Activated naive CD4-positive, alpha-beta T cell treated with anti-CD3 and anti-CD28 coated beads, Interleukin-2, amount 10 ng/mL, durations not matched to agents 7 days and 5 days (primary cell): ENCODE measurements around the gene PLPP3.
"Not testable (repeated sequence)": the region's sequence is repeated elsewhere in the genome, so short reads cannot be mapped to it uniquely, and the experiment has no call there.

Source experiments
- CTCF ChIA-PET: fragments of 350-600 bp; sonication (Branson Sonifier 250); formaldehyde crosslinking; loops from one replicate; lab custom pipeline; 2021; ENCODE audit warnings: antibody characterized with exemption; lab: Charles Lee
- DNase-seq: peaks from one replicate; pipeline ENCODE4 v3.0.0-alpha.2; 2020
- H3K27ac Mint-ChIP-seq: one replicate; pipeline ENCODE4 v1.8.0; 2021; ENCODE audit warnings: mild to moderate bottlenecking, moderate library complexity, mixed read lengths
- H3K27me3 Mint-ChIP-seq: one replicate; pipeline ENCODE4 v1.8.0; 2021; ENCODE audit warnings: mild to moderate bottlenecking, mixed read lengths
- H3K36me3 Mint-ChIP-seq: one replicate; pipeline ENCODE4 v1.8.0; 2021; ENCODE audit warnings: mixed read lengths
- H3K4me1 Mint-ChIP-seq: one replicate; pipeline ENCODE4 v1.8.0; 2021; ENCODE audit warnings: mixed read lengths
- H3K4me3 Mint-ChIP-seq: one replicate; pipeline ENCODE4 v1.8.0; 2021; ENCODE audit warnings: mild to moderate bottlenecking, moderate library complexity, mixed read lengths
- H3K9me3 Mint-ChIP-seq: one replicate; pipeline ENCODE4 v1.8.0; 2021; ENCODE audit warnings: mixed read lengths

The PLPP3 gene

DNA sequence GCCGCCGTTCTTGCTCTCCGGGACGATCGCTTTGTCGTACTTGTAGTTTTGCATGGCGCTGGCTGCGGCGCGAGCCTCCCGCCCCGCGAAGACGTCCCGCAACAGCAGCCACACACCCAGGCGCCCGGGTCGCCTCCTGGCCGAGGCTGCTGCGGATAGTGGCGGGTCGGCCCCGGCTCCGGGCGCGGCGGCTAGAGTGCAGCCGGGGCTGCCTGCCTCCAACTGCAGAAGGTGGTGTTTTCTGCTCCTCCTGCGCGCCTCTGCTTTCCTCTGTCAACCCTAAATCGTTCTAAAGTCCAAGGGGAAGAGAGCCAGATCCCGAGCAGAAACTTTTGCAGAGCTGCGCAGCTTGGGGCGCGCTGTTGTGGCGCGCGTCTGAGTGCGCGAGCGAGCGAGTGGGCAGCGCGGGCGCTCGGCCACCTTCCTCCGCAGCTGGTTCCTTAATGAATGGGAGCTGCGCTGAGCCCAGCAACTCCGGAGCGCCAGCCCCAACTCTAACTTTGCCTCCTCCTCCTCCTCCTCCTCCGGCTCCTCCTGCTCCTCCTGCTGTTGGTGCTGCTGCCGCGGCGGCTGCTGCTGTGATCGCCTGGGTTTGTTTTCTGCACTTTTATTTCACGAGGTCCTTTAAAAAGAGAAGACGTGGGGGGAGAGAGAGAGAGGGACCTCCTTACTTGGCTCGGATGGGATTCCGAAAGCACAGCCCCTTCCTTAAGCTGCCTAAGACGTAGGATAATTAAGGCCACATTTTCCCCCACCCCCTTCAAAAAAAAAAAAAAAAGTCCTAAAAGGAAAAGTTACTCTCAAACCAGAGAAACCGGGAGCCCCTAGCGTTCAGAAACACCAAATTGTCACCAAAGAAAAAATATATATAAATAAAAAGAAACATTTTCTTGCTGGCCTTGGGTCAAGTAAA, at the start of gene PLPP3:
TSS of gene PLPP3 (minus strand) at position 601 of the 913 bp plus-strand sequence. CDS start at position 54, 547 bp downstream.
- Mint-ChIP-seq H3K4me3 (peak within 1 kb of the TSS; percentile 72), H3K36me3 (no peaks in the 10 kb centered on the region), H3K9me3 (no peaks in the 10 kb centered on the region), H3K27me3 (peaks cover 48% of the 10 kb centered on the region), H3K4me1 (peaks cover 6% of the 10 kb centered on the region), H3K27ac (no peak within 1 kb of the TSS)
- CTCF ChIA-PET = no interaction called here
- DNase-seq = peak; percentile 25

DNA sequence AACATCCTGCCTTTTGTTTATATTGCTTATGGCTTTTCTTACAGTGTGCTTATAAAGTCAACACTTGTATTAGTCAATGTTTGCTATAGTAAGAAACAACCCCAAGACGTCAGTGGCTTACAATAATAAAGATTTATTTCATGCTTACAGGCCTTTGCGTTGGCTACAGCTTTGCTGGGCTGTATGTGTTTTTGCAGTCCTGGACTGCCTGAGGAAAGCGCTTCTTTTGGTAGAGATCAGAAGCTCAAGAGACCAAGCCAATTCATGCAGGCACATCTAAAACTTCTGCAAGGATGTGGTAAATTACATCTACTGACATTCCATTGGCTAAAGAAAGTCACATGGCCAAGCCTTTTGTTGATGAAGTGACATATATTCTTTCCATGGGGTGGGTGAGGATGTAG, 48.3 kb upstream of the PLPP3 start:
- no peak overlapping the region for H3K27ac Mint-ChIP-seq
- CTCF ChIA-PET = no interaction called here
- no peak for DNase-seq
- no peaks in the 10 kb centered on the region for H3K36me3 Mint-ChIP-seq
- peaks cover 4% of the 10 kb centered on the region for H3K27me3 Mint-ChIP-seq
- no peaks in the 10 kb centered on the region for H3K4me1 Mint-ChIP-seq
- H3K4me3 Mint-ChIP-seq = no peak overlapping the region
- no peaks in the 10 kb centered on the region for H3K9me3 Mint-ChIP-seq

DNA sequence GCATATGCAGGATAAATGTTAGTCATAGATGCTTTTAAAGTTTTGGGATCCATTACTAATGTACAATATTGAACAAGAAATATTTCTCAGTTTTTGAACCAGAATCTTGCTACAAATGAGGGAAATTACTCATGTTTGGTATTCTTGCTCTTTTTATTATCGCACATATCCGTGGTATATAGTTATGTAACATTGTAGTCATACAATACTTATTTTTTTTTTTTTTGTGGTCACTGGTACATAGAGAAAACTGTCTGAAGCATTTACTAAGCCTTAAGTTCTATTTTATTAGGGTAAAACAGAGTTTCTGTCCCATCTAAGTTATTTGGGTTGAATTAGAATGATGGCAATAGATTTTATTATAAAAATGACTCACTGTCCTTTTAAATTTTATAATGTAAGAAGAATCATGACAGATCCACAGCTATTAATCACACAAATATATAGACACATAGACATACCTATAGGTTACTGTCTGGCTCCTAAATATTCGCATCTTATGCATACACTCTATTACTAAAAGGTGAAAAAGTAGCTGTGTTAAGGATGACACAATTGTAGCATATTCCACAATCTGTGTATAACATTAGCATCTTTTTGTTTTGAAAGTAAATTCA, 47.8 kb upstream of the PLPP3 start:
- CTCF ChIA-PET = no interaction called here
- H3K9me3 Mint-ChIP-seq = no peaks in the 10 kb centered on the region
- no peak overlapping the region for H3K4me3 Mint-ChIP-seq
- peaks cover 4% of the 10 kb centered on the region for H3K27me3 Mint-ChIP-seq
- no peaks in the 10 kb centered on the region for H3K4me1 Mint-ChIP-seq
- no peak for DNase-seq
- no peaks in the 10 kb centered on the region for H3K36me3 Mint-ChIP-seq
- no peak overlapping the region for H3K27ac Mint-ChIP-seq

DNA sequence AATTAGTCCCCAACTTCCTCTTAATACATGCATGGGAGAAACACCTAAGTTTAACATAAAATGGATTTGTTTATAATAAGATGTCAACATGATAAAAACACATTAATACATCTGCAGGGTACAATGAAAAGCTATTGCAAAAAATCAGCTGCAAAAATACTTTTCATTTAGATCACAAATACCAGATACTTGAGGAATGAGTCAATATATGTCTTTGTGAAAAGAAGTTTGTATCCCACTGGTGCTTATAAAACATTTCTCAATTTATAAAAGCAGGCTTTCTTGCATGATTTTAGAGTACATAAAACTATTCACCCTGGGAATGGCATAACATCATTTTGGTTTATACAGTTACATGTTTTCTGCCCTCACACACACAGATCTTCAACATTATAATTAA, 47.2 kb upstream of the PLPP3 start:
- Mint-ChIP-seq H3K27me3 (peaks cover 4% of the 10 kb centered on the region), H3K27ac (no peak overlapping the region), H3K9me3 (no peaks in the 10 kb centered on the region), H3K36me3 (no peaks in the 10 kb centered on the region), H3K4me1 (no peaks in the 10 kb centered on the region), H3K4me3 (no peak overlapping the region)
- CTCF ChIA-PET = no interaction called here
- no peak for DNase-seq

DNA sequence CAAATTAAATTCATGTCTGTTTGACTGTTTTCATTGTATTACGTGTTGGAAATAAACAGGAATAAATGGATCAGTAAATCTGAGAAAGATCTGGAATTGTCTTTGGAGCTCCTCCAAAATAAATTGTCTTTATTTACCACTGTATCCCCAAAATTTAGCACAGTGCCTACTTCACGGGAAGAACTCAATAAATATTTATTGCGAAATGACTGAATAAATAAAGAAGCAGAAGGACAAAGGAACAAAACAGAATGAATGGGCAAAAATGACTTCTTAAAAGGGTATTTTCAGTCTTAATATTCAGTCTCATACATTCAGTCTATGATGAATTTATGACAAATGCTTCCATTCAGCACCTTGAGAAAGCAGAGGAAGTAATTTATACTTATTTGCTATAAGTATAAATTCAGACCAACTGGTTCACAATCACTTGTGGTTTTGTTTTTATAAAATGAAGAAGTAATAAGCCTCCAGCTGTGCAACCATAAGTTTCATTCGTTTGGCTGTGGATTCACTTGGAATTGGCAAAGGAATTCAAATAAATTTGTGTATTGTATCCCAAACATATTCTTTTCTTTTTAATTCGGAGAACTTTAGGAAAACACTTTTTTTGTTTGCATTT, 46.6 kb upstream of the PLPP3 start:
- H3K4me3 Mint-ChIP-seq = no peak overlapping the region
- CTCF ChIA-PET = no interaction called here

DNA sequence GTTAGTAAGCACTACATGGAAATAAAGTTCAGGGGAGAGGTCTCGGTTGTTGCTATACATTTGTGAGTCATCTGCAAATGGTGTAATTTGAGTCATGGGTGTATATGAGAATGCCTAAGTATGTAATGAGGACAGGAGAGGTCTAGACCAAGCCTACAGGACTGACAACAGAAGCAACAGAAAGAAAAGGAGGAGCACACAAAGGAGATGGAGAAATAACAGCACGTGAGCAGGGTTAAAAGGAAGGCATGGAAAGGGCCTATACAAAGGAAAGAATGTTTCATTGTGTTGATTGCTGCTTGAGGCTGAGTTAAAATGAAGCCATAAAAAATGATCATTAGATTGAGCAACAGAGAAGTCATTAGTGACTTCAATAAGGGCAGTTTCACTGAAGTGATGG, 37.8 kb upstream of the PLPP3 start:
- Mint-ChIP-seq H3K27ac (no peak overlapping the region), H3K4me1 (no peaks in the 10 kb centered on the region), H3K27me3 (no peaks in the 10 kb centered on the region), H3K36me3 (no peaks in the 10 kb centered on the region), H3K4me3 (no peak overlapping the region), H3K9me3 (peaks cover 3% of the 10 kb centered on the region)
- no peak for DNase-seq
- CTCF ChIA-PET = no interaction called here

More for the DNA sequence above, 46.6 kb upstream of the PLPP3 start:
- no peak overlapping the region for H3K27ac Mint-ChIP-seq
- DNase-seq = no peak
- H3K9me3 Mint-ChIP-seq = no peaks in the 10 kb centered on the region
- H3K4me1 Mint-ChIP-seq = no peaks in the 10 kb centered on the region
- peaks cover 4% of the 10 kb centered on the region for H3K27me3 Mint-ChIP-seq
- no peaks in the 10 kb centered on the region for H3K36me3 Mint-ChIP-seq

DNA sequence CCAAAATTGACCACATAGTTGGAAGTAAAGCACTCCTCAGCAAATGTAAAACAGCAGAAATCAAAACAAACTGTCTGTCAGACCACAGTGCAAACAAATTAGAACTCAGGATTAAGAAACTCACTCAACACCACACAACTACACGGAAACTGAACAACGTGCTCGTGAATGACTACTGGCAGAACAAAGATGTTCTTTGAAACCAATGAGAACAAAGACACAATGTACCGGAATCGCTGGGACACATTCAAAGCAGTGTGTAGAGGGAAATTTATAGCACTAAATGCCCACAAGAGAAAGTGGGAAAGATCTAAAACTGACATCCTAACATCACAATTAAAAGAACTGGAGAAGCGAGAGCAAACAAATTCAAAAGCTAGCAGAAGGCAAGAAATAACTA, 31.4 kb upstream of the PLPP3 start:
- H3K4me1 Mint-ChIP-seq, H3K27ac Mint-ChIP-seq, CTCF ChIA-PET, H3K27me3 Mint-ChIP-seq, H3K36me3 Mint-ChIP-seq, H3K9me3 Mint-ChIP-seq, H3K4me3 Mint-ChIP-seq, DNase-seq: not testable (repeated sequence)

DNA sequence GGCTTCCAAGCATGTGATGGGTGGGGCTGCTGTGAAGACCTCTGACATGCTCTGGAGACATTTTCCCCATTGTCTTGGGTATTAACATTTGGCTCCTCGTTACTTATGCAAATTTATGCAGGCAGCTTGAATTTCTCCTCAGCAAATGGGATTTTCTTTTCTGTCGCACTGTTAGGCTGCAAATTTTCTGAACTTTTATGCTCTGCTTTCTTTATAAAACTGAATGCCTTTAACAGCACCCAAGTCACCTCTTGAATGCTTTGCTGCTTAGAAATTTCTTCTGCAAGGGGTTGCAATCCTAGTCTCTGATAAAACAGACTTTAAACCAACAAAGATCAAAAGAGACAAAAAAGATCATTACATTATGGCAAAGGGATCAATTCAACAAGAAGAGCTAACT, 30.7 kb upstream of the PLPP3 start:
- H3K9me3 Mint-ChIP-seq, H3K4me1 Mint-ChIP-seq, DNase-seq, H3K4me3 Mint-ChIP-seq, H3K27ac Mint-ChIP-seq, H3K36me3 Mint-ChIP-seq, CTCF ChIA-PET, H3K27me3 Mint-ChIP-seq: not testable (repeated sequence)

DNA sequence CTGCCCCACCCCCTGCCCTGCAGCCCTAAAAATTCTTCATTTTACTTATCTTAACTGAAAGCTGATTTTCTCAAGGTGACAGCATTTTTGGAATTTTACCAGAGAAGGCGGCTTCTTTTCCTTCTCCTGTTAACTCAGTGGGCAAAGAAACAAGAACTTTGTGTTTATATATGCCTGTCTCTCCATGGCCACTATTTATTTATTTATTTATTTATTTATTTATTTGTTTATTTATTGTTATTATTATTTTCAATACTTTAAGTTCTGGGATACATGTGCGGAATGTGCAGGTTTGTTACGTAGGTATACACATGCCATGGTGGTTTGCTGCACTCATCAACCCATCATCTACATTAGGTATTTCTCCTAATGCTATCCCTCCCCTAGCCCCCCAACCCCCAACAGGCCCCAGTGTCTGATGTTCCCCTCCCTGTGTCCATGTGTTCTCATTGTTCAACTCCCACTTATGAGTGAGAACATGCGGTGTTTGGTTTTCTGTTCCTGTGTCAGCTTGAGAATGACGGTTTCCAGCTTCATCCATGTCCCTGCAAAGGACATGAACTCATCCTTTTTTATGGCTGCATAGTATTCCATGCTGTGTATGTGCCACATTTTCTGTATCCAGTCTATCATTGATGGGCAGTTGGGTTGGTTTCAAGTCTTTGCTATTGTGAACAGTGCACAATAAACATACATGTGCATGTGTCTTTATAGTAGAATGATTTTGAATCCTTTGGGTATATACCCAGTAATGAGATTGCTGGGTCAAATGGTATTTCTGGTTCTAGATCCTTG, 16.2 kb upstream of the PLPP3 start:
- H3K36me3 Mint-ChIP-seq, H3K4me1 Mint-ChIP-seq, H3K9me3 Mint-ChIP-seq, H3K4me3 Mint-ChIP-seq, CTCF ChIA-PET, H3K27me3 Mint-ChIP-seq, DNase-seq, H3K27ac Mint-ChIP-seq: not testable (repeated sequence)

DNA sequence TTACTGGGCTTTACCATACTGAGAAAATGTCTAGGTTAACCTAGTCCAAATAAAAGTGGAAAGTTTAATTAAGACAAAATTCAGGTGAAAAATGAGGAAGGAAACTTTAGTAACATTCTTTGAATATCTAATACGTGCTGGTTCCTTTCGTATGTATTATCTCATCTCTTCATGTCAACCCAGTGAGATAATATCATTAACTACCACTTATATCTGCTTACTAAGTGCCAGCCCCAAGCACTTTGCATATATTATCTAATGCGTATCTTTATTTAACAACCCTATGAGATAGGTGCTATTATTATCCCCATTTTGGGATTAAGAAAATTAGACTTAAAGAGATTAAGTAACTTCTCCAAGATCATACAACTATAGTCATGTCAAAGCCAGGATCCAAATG, 12.5 kb upstream of the PLPP3 start:
- no peaks in the 10 kb centered on the region for H3K4me1 Mint-ChIP-seq
- no peak for DNase-seq
- CTCF ChIA-PET = no interaction called here
- no peaks in the 10 kb centered on the region for H3K27me3 Mint-ChIP-seq
- no peak overlapping the region for H3K4me3 Mint-ChIP-seq
- H3K27ac Mint-ChIP-seq = no peak overlapping the region
- no peaks in the 10 kb centered on the region for H3K36me3 Mint-ChIP-seq
- H3K9me3 Mint-ChIP-seq = peaks cover 10% of the 10 kb centered on the region

DNA sequence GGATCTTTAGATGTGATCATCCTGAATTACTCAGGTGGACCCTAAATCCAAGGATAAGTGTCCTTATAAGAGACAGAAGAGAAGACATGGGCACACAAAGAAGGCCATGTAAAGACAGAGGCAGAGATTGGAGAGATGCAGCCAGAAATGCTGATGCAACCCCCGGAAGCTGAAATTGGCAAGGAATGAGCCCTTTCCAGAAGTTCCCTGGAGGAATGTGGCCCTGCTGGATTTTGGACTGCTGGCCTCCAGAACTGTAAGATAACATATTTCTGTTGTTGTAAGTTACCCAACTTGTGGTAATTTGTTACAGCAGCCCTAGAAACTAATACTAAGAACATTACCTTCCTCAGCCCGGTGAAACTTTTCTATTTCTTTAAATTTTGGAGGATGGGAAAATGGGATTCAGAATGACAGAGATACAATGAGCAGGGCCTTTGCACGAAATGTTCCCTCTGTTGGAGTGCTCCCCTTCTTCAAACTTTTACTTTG, 11.2 kb upstream of the PLPP3 start:
- CTCF ChIA-PET = no interaction called here
- peaks cover 4% of the 10 kb centered on the region for H3K9me3 Mint-ChIP-seq
- no peaks in the 10 kb centered on the region for H3K27me3 Mint-ChIP-seq
- H3K27ac Mint-ChIP-seq = no peak overlapping the region
- no peaks in the 10 kb centered on the region for H3K36me3 Mint-ChIP-seq
- H3K4me1 Mint-ChIP-seq = no peaks in the 10 kb centered on the region
- DNase-seq = no peak
- H3K4me3 Mint-ChIP-seq = no peak overlapping the region

DNA sequence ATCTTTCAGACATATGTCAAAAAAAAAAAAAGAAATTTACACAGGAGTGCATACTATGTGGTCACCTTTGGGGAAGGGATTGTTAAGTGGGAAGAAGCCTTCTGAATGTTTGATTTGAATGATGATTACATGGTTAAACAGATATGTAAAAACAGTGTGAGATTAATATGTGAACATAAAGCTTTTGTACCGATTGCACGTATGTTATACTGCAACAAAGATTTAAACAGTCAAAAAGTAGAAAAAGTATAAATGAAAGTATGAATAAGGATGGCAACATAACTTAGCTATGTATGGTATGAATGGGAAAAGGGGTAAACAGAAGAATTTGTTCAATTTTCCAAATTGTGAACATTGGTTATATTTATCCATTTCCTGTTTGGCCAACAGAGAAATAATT, 10.0 kb upstream of the PLPP3 start:
- no peak overlapping the region for H3K27ac Mint-ChIP-seq
- no peak for DNase-seq
- no peak overlapping the region for H3K4me3 Mint-ChIP-seq
- H3K4me1 Mint-ChIP-seq = no peaks in the 10 kb centered on the region
- no peaks in the 10 kb centered on the region for H3K36me3 Mint-ChIP-seq
- no peaks in the 10 kb centered on the region for H3K27me3 Mint-ChIP-seq
- H3K9me3 Mint-ChIP-seq = peaks cover 4% of the 10 kb centered on the region
- CTCF ChIA-PET = no interaction called here

DNA sequence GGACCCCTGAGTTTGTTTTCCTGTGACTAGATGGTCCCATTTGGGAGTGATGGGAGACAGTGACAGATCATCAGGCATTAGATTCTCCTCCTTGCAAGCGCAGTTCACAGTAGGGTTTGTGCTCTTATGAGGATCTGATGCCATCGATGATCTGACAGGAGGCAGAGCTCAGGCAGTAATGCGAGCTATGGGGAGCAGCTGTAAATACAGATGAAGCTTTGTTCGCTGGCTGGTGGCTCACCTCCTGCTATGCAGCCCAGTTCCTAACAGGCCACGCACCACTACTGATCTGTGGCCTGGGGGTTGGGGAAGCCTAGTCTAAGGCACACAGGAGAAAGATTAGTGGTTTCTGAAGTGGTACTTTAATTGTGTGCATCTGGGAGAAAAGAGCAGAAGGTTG, 7.1 kb upstream of the PLPP3 start:
- Mint-ChIP-seq H3K4me3 (no peak overlapping the region), H3K9me3 (peaks cover 4% of the 10 kb centered on the region), H3K27ac (no peak overlapping the region), H3K4me1 (no peaks in the 10 kb centered on the region), H3K27me3 (peaks cover 2% of the 10 kb centered on the region), H3K36me3 (no peaks in the 10 kb centered on the region)
- CTCF ChIA-PET = interaction anchor here (2.1 kb wide), 1 partner anchor 1301 kb away, joined by 5 read pairs; no protein-coding TSS in a partner anchor
- no peak for DNase-seq

DNA sequence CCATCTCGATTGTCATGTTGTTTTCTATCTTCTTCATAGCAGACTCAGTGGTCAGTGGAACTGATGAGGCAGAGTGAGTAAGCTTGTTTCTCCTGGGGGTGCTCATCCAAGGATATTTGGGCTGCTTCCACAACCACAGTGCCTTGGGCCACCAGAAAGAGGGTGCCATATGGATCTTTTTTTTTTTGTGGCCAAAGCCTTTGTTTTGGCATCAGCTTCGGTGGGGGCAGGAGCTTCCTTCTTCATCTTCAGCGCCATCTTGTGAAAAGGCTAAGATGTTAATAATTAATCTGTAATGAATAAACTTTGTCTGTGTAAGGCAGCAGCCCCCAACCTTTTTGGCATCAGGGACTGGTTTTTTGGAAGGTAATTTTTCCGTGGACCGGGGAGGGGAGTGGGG, 6.6 kb upstream of the PLPP3 start:
- DNase-seq = no peak
- no peak overlapping the region for H3K27ac Mint-ChIP-seq
- H3K4me1 Mint-ChIP-seq = no peaks in the 10 kb centered on the region
- no peak overlapping the region for H3K4me3 Mint-ChIP-seq
- CTCF ChIA-PET = interaction anchor here (1.2 to 2.1 kb wide), 4 partner anchors 9 to 1300 kb away, joined by 3 to 6 read pairs (median 4); no protein-coding TSS in a partner anchor
- H3K36me3 Mint-ChIP-seq = no peaks in the 10 kb centered on the region
- peaks cover 4% of the 10 kb centered on the region for H3K9me3 Mint-ChIP-seq
- H3K27me3 Mint-ChIP-seq = peaks cover 7% of the 10 kb centered on the region
